Cardiac muscle cell (in vitro differentiated cells and primary cell): Measurements from ENCODE around the gene PPP1R17. TPM values are rescaled to one million over a fixed set of nuclear protein-coding genes. Genes with fewer than 3 reads are reported as not detected.

Experiments used
- DNase-seq, 2 donors: peaks; one replicate each; pipeline versions ENCODE4 v3.0.0 to v3.0.0-alpha.2; 2010 to 2017; ENCODE audit warnings: low read depth in 1 of 2, low spot score in 1 of 2
- H3K27ac ChIP-seq: fragments of 200-600 bp; sonication (generic); 2 replicates; pipeline ENCODE4 v1.5.1; 2016
- H3K27me3 ChIP-seq: fragments of 200-600 bp; sonication (generic); 2 replicates; pipeline ENCODE4 v1.6.0; 2016; ENCODE audit warnings: control low read depth
- H3K36me3 ChIP-seq: fragments of 200-600 bp; sonication (generic); 2 replicates; pipeline ENCODE4 v1.5.1; 2016; ENCODE audit warnings: control low read depth
- H3K4me1 ChIP-seq: fragments of 200-600 bp; sonication (generic); 2 replicates; pipeline ENCODE4 v1.8.1; 2017; ENCODE audit warnings: low read depth, mild to moderate bottlenecking, mixed run types
- H3K4me3 ChIP-seq: fragments of 200-600 bp; sonication (generic); 2 replicates; pipeline ENCODE4 v1.5.1; 2016; ENCODE audit warnings: mild to moderate bottlenecking
- H3K9me3 ChIP-seq: fragments of 200-600 bp; sonication (generic); 2 replicates; pipeline ENCODE4 v1.5.1; 2017; ENCODE audit warnings: low read depth, mild to moderate bottlenecking, control low read depth
- polyA plus RNA-seq: library from polyadenylated mRNA; unstranded; fragments of >200 nt; fragmentation: Nextera tagmentation; extraction: Ambion mirVana; gene quantifications from 2 replicates; pipeline ENCODE4 v1.2.1, GENCODE V29; 2016
- total RNA-seq: library from RNA; depleted of rRNA; stranded (reverse); fragments of >200 nt; gene quantifications from 2 replicates; pipeline ENCODE4 v1.2.3, GENCODE V29; 2016
- TF ChIP-seq, protein P1 (sequence below): IDR thresholded peaks from 2 replicates; pipeline ENCODE4 v1.5.1; 2012; ENCODE audit warnings: low read depth, mild to moderate bottlenecking, low read length

PPP1R17 gene
- total and polyA plus RNA-seq, 2 experiments from 2014 or later: not detected

DNA sequence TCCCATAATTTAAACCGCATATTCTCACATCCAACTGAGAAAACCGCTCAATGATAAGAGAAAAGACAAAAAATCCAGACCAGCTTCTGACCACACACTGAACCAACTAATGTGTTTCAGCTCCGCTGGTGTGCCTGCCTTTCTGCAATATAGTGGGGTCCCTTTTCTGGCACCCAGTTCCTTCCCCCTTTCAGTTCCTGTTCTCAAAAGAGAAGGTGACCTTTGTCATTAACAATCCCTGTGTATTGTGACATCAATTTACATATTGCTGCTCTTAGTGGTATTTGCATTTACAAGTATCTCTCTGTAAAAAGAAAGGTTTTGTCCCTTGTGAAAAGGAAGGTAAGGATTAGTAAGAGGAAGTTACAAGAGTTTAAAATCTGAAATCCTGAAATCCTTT, 1.4 kb downstream of the PPP1R17 start:
- no peaks in the 10 kb centered on the region for H3K36me3 ChIP-seq
- H3K4me1 ChIP-seq: no peaks in the 10 kb centered on the region
- H3K9me3 ChIP-seq: no peaks in the 10 kb centered on the region
- peaks cover 4% of the 10 kb centered on the region for H3K27me3 ChIP-seq
- no peak overlapping the region for H3K4me3 ChIP-seq
- no peak overlapping the region for H3K27ac ChIP-seq
- no peak for DNase-seq
- TF ChIP-seq, protein P1, sequence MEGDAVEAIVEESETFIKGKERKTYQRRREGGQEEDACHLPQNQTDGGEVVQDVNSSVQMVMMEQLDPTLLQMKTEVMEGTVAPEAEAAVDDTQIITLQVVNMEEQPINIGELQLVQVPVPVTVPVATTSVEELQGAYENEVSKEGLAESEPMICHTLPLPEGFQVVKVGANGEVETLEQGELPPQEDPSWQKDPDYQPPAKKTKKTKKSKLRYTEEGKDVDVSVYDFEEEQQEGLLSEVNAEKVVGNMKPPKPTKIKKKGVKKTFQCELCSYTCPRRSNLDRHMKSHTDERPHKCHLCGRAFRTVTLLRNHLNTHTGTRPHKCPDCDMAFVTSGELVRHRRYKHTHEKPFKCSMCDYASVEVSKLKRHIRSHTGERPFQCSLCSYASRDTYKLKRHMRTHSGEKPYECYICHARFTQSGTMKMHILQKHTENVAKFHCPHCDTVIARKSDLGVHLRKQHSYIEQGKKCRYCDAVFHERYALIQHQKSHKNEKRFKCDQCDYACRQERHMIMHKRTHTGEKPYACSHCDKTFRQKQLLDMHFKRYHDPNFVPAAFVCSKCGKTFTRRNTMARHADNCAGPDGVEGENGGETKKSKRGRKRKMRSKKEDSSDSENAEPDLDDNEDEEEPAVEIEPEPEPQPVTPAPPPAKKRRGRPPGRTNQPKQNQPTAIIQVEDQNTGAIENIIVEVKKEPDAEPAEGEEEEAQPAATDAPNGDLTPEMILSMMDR: no peak

GRCh38 chr7:31688996-31689395, 2.0 kb downstream of the PPP1R17 start:
- H3K27ac ChIP-seq: no peak overlapping the region
- no peaks in the 10 kb centered on the region for H3K36me3 ChIP-seq
- TF ChIP-seq, protein P1: no peak
- H3K4me1 ChIP-seq: no peaks in the 10 kb centered on the region
- peaks cover 4% of the 10 kb centered on the region for H3K27me3 ChIP-seq
- no peaks in the 10 kb centered on the region for H3K9me3 ChIP-seq
- H3K4me3 ChIP-seq: no peak overlapping the region
- no peak for DNase-seq

GRCh38 chr7:31690935-31691334, 3.9 kb downstream of the PPP1R17 start:
- H3K27ac ChIP-seq: no peak overlapping the region
- H3K9me3 ChIP-seq: no peaks in the 10 kb centered on the region
- H3K27me3 ChIP-seq: peaks cover 4% of the 10 kb centered on the region
- no peak overlapping the region for H3K4me3 ChIP-seq
- DNase-seq: no peak
- TF ChIP-seq, protein P1: no peak
- no peaks in the 10 kb centered on the region for H3K36me3 ChIP-seq
- no peaks in the 10 kb centered on the region for H3K4me1 ChIP-seq

DNA sequence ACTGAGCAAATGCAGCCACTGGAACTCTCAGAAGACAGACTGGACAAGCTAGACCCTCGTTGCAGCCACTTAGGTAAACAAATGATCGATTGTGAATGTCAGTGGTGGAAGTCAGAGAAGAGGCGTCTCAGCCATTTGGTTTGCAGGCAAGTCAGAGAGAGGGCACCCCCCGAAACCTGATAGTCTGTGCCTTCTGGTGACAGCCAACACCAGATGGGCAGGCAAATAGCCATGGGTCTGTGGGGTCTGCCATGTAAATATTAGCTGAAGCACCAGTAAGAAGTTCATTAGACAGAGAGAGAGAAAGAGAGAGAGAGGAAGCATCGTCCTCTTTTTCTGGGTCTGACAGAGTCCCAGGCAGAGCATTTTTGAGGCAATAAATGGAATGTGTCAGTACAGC, 5.4 kb downstream of the PPP1R17 start:
- H3K9me3 ChIP-seq: no peaks in the 10 kb centered on the region
- no peaks in the 10 kb centered on the region for H3K4me1 ChIP-seq
- DNase-seq: no peak
- TF ChIP-seq, protein P1: no peak
- no peak overlapping the region for H3K4me3 ChIP-seq
- H3K36me3 ChIP-seq: no peaks in the 10 kb centered on the region
- H3K27me3 ChIP-seq: peaks cover 2% of the 10 kb centered on the region
- H3K27ac ChIP-seq: no peak overlapping the region

- Histone ChIP-seq H3K4me3 (no peak overlapping the region), H3K36me3 (no peaks in the 10 kb centered on the region), H3K27me3 (no peaks in the 10 kb centered on the region), H3K9me3 (no peaks in the 10 kb centered on the region), H3K27ac (no peak overlapping the region), H3K4me1 (no peaks in the 10 kb centered on the region)
- TF ChIP-seq, protein P1: no peak
- no peak for DNase-seq
These were observed 5.9 kb downstream of the PPP1R17 start for GRCh38 chr7:31692871-31693270.
